Thoracic aorta (tissue), 2 donors: ENCODE data around the gene MYO1F. TPM values are rescaled to one million over a fixed set of nuclear protein-coding genes. Genes with fewer than 3 reads are reported as not detected.

Experiments used
- ATAC-seq: fragments of 150-250 bp; one replicate; pipeline ENCODE4 v1.8.0; 2017; ENCODE audit warnings: low read depth; ENCODE audit not compliant: insufficient number of reproducible peaks, low FRiP score
- DNase-seq: peaks from one replicate; pipeline ENCODE4 v3.0.0-alpha.2; 2020; ENCODE audit warnings: low spot score
- H3K27ac ChIP-seq, 2 donors: fragments of 200-600 bp; sonication (generic); 1 replicate in 1 of 2; 2 replicates in 1 of 2; pipeline ENCODE4 v1.5.1; 2016; ENCODE audit warnings: mild to moderate bottlenecking in 2 of 2, moderate library complexity in 2 of 2
- H3K27me3 ChIP-seq: fragments of 200-600 bp; sonication (generic); replicated peaks from 2 replicates; pipeline ENCODE4 v1.6.0; 2016; ENCODE audit warnings: mild to moderate bottlenecking; ENCODE audit not compliant: insufficient read depth
- H3K36me3 ChIP-seq: fragments of 200-600 bp; sonication (generic); one replicate; pipeline ENCODE4 v1.5.1; 2016
- H3K4me1 ChIP-seq, 2 donors: fragments of 200-600 bp; sonication (generic); 1 replicate in 1 of 2; 2 replicates in 1 of 2; pipeline versions ENCODE4 v1.5.1 to v1.6.0; 2016; ENCODE audit warnings: low read depth in 2 of 2, mild to moderate bottlenecking in 1 of 2; ENCODE audit not compliant: control insufficient read depth in 1 of 2
- H3K4me3 ChIP-seq: fragments of 200-600 bp; sonication (generic); 2 replicates; pipeline ENCODE4 v1.5.1; 2016; ENCODE audit warnings: mild to moderate bottlenecking
- H3K9me3 ChIP-seq: fragments of 200-600 bp; sonication (generic); 2 replicates; pipeline ENCODE4 v1.5.1; 2016
- CTCF ChIP-seq: fragments of 200-600 bp; sonication (generic); IDR thresholded peaks from one replicate; pipeline ENCODE4 v1.5.1; 2019; ENCODE audit warnings: antibody characterized with exemption
- total RNA-seq, 2 donors: library from RNA; depleted of rRNA; stranded (reverse); fragments of >200 nt; gene quantifications; one replicate each; pipeline versions ENCODE4 v1.1.0 to v1.2.3, GENCODE V29; 2016

MYO1F gene
- total RNA-seq, 2 donors from 2014 or later: 29.6 to 33.9 TPM

DNA sequence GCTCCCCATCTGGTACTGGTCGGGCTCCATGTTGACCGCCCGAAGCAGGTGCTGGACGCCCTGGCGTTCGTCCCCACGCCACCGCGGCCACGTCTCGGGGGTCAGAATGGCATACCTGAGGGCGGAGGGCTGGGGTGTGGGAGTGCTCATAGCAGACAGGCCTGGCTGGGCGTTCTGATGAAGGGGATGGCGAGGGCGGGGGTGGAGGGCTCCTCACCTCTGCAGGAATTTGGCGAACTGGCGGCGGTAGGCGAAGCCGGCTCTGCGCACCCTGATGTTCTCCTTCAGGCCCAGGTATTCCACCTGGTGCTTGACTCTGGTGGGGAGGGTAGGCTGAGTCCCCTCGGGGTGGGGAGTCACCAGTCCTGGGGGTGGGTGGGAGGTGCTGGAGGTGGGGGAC, 41.0 kb downstream of the MYO1F start:
- no peaks in the 10 kb centered on the region for H3K4me1 ChIP-seq
- H3K27me3 ChIP-seq: no peaks in the 10 kb centered on the region
- no peaks in the 10 kb centered on the region for H3K36me3 ChIP-seq
- H3K4me3 ChIP-seq: no peak overlapping the region
- H3K27ac ChIP-seq: no peak overlapping the region
- no peak for ATAC-seq
- H3K9me3 ChIP-seq: no peaks in the 10 kb centered on the region
- TF ChIP-seq CTCF: no peak
- no peak for DNase-seq

- H3K4me1 ChIP-seq: no peaks in the 10 kb centered on the region
- no peak overlapping the region for H3K4me3 ChIP-seq
- H3K36me3 ChIP-seq: no peaks in the 10 kb centered on the region
- ATAC-seq: no peak
- no peak for DNase-seq
- H3K9me3 ChIP-seq: no peaks in the 10 kb centered on the region
- no peak overlapping the region for H3K27ac ChIP-seq
- TF ChIP-seq CTCF: no peak
- H3K27me3 ChIP-seq: no peaks in the 10 kb centered on the region
Observed at GRCh38 chr19:8532225-8532624, 45.0 kb downstream of the MYO1F start.

- no peak for ATAC-seq
Observed at GRCh38 chr19:8531470-8531869, 45.8 kb downstream of the MYO1F start.

GRCh38 chr19:8530061-8530679, 47.1 kb downstream of the MYO1F start:
- no peak overlapping the region for H3K4me3 ChIP-seq
- no peaks in the 10 kb centered on the region for H3K27me3 ChIP-seq
- peaks cover 0 to 7% of the 10 kb centered on the region in 2 donors for H3K4me1 ChIP-seq
- H3K36me3 ChIP-seq: no peaks in the 10 kb centered on the region
- no peak for TF ChIP-seq CTCF
- no peaks in the 10 kb centered on the region for H3K9me3 ChIP-seq
- H3K27ac ChIP-seq: no peak overlapping the region
- ATAC-seq: no peak
- no peak for DNase-seq

More at GRCh38 chr19:8531470-8531869, 45.8 kb downstream of the MYO1F start:
- DNase-seq: no peak
- no peak for TF ChIP-seq CTCF
- Histone ChIP-seq H3K9me3 (no peaks in the 10 kb centered on the region), H3K36me3 (no peaks in the 10 kb centered on the region), H3K4me1 (peaks cover 0 to 7% of the 10 kb centered on the region in 2 donors), H3K27me3 (no peaks in the 10 kb centered on the region), H3K27ac (no peak overlapping the region), H3K4me3 (no peak overlapping the region)

GRCh38 chr19:8529369-8530006, 47.8 kb downstream of the MYO1F start:
- ATAC-seq (no peak), DNase-seq (no peak)
- Histone ChIP-seq H3K4me3 (no peak overlapping the region), H3K27ac (no peak overlapping the region), H3K27me3 (no peaks in the 10 kb centered on the region), H3K36me3 (no peaks in the 10 kb centered on the region), H3K9me3 (no peaks in the 10 kb centered on the region), H3K4me1 (peaks cover 0 to 7% of the 10 kb centered on the region in 2 donors)
- no peak for TF ChIP-seq CTCF
